ENCODE measurements around the gene SEZ6L.

SEZ6L gene

DNA sequence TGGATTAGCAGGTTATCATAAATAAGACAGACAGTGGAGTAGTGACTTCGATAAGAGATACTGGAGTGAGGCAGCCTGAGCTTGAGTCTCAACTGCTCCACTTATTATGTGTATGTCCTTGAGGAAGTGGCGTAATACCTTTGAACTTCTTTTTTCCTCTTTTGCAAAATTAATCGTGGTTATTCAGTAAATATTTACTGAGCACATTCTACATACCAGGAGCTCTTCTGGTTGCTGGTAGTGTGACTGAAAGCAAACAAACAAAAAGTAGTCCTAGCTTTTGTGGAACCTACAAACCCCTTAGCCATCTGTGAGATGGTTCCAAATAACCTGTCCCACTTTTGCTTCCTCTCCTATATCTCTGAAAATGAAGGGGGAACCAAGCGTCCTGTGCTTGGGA, 134.2 kb downstream of the SEZ6L start:
- FAIRE-seq: no peak

DNA sequence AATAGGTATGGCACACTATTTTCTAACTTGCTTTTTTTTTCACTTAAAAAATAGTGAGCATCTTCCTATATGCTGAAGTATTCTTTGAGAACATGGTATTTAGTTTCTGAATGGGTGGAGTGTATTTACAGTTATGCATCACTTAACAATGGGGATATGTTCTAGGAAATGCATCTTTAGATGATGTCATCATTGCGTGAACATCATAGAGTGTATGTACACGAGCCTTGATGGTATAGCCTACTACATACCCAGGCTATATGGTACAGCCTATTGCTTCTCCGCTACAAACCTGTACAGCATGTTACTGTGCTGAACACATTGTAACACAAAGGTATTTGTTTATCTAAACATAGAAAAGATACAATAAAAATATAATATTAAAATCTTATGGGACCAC, 135.5 kb downstream of the SEZ6L start:
- FAIRE-seq: no peak

DNA sequence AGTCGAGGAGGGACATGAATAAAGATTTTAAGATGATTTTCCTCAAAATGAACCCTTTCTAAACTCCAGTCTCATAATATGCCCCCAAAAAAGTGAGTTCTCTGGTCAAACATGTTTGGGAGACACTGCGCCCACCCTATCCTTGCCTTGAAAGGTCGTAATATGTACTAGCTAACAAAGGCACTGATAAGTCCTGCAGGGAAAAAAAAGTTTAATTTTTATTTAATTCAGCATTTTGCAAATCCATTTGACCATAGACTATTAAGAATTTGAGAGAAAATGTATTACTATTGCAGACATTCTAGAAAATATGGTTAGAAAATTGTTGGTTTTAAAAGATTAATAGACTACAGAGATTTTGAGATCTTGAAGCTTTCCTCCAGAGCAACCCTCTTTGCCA, 139.2 kb downstream of the SEZ6L start:
- no peak for FAIRE-seq

DNA sequence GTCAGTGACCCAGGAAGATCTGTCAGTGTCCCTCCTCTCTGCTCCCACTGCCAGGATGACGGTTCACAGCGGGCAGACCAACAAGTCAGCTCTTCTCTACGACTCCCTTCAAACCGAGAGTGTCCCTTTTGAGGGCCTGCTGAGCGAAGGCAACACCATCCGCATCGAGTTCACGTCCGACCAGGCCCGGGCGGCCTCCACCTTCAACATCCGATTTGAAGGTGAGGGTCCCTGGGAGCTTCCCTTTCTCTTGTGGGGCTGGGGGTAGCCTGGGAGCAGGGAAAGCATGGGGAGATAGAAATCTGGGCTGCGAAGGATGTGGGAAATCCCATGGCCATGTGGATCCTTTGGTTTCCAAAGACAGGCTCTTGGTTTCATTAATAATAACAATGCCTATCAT, 141.4 kb downstream of the SEZ6L start:
- FAIRE-seq: no peak

DNA sequence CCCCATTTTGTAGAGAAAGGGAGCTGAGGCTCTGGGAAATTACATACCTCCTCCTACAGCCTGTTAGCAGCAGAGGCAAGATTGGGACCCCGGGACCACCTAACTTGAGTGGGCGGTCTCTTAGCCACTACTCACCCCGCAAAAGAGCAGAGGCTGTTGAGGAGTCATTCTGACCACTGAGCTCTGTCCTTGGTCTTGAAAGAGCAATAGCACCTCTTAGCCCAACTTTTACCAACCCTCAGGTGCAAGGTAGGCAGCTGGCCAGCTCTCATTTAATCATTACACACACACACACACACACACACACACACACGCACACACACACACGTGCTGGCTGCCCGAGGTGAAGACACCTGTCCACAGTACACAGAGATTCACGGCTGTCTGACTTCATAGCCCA, 144.0 kb downstream of the SEZ6L start:
- no peak for FAIRE-seq

DNA sequence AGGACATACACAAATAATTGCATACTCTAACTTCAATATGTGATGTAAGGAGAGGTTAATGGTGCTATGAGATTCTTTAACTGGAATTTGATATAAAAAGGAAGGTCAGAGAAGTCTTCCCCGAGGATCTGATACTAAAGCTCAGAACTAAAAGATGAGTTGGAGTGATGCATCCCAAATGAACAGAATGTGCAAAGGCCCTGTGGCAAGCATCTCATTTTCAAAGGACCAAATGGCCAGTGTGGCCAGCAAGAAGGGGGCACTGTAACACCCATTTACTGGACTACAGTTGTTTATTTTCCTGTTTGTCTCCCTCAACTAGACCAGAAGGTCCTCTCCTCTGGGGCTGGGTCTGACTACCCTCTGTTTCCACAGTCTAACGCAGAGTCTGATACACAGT, 144.9 kb downstream of the SEZ6L start:
- FAIRE-seq: no peak

DNA sequence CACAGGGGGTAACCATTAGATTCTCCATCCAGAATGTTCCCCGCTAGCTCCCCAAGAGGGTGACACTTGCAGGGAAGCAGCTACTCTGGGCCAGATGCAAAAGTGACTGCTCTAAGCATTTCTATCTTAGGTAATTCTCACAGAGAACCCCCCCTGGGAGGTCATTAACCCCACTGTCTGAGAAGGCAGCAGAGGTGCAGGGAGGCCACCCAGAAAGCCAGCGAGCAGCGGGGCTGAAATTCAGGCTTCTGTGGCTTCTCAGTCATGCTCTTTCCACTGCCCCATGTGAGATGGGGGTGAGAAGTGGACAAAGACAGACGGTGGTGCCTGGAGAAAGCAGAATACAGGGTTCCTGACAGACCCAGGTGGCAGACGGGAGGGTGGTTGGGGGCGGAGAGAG, 145.4 kb downstream of the SEZ6L start:
- no peak for FAIRE-seq

DNA sequence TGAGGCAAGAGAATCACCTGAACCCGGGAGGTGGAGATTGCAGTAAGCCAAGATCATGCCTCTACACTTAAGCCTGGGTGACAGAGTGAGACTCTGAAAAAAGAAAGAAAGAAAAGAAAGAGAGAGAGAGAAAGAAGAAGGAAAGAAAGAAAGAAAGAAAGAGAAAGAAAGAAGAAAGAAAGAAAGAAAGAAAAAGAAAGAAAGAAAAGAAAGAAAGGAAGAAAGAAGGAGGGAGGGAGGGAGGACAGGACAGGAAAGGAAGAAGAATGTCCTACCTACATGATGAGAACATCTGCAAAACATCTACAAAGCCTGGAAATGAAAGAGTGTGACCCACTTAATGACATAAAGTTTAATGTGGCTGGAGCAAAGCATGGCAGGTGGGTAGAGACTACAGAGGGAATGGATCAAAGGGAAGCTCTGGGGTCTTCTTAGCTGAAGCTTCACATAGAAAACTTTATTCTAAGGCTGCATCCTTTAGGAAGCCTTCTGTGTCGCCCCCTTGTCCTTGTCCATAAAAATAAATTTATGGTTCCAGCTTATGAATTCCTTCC, 147.5 kb downstream of the SEZ6L start:
- FAIRE-seq: no peak

DNA sequence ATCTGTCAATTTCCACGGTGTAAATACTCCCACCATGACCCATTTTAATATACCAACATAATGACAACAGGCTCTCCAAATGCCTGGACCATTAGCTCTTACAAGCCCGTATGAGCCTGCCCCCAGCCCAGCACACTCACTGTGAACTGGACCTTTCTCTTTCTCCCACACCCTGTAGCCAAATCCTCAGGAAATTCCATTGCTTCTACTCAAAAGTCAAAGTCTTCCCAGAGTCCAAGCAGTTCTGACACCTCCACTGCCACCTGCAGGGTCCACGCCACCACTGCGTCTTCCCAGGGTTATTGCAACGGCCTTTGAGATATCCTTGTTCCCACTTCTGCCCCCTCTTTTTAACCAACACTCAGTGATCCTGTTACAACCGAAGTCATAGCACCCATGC, 149.7 kb downstream of the SEZ6L start:
- no peak for FAIRE-seq

DNA sequence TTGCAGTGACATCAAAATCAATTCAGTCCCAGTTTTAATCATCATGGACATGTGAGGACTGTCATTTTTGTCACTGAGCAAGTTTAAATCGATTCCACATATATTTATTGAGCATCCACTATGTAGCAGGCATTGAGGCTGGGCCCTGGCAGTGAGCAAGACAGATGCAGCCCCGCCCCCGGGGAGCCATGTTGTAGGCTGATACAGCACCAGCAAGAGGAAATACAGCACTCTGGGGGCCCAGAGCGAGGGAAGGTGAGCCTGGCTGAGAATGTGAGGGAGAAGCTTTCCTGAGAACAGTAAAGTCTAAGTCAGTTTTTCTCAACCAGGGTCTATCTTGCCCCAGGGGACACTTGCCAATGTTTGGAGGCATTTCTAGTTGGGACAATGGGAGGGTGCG, 151.2 kb downstream of the SEZ6L start:
- FAIRE-seq: no peak

DNA sequence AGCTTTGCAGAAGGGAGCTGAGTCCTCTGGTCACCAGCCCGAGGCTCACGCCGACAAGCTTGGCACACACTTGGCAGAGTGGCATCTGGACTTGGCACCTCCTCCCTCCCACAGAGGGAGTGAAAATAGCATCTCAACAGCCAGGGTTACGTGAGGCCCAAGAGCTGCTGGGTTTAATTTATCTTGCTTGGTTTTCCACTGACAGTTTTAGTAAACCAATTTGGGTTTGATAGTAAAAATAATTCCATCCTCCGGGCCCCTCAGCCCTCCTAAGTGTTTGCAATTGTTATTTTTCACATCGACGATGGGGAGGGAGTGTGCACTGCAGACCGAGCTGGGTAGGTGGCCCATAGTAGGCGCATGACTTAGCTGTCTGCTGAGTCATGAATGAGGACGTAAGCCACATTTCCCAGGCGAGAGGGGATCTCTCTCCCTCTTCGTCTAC, 152.2 kb downstream of the SEZ6L start:
- FAIRE-seq: no peak

DNA sequence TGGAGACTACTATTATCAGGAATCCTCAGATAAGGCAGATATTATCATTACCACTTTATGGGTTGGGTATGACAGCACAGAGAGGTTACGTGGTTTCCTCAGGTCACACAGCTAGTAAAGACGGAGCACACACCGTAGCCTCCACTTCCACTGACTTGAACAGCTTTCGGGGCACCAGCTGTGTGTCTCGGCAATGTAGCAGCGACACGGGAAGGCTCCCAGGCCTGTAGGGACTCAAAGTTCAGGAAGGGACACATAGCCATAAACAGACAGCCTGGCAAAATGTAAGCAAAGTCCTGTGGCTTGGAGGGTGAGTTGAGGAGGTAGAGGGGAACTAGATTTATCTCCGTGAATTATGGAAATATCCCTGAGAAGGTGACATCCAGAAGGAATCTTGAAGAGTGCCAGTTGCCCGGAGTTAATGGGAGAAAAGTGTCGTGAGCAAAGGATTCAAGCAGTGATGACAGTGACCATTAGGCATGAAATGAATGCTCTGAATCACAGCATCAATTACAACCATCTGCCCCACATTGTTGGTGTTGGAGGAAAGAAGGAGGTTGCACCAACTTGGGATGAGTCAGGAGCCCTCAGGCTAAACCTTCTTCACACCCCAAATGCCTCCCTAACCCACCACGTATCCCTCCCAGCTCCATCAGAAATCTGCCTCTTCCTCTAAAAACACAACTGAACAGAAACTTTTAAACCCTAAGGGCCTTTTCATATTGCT, 153.1 kb downstream of the SEZ6L start:
- FAIRE-seq: no peak

DNA sequence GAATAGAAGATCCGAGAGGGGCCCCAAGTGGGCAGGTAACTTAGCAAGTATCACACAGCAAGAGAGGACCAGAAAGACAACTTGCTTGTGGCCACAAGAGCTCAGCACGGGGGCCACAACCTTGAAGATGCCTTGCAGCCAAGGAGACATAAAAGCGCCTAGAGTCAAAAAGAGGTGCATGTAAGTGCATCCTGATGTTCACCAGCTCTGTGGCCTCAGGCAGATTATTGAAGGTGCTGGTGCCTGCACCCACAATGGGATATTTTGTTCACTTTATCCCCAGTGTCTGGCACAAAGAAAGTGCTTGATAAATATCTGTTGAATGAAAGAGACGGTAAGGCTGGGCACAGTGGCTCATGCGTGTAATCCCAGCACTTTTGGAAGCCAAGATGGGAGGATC, 153.8 kb downstream of the SEZ6L start:
- no peak for FAIRE-seq

DNA sequence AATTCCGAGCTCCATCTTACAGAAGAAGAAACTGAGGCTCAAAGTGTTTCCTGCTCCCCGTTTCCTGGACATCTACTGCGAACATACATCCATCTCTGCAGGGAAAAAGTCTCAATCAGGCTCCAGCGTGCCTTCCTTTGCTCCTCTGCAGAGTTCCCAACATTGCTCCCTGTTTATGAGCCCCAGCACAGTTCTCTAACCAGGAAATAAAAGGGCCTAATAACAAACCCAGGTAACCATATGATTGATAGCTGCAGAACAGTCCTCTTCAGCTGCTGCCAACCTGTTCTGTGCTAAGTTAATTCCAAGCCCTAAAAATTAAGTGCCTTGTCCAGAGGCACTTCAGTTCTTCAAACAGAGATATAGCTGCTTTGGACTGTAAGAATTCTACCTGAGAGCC, 154.9 kb downstream of the SEZ6L start:
- no peak for FAIRE-seq

DNA sequence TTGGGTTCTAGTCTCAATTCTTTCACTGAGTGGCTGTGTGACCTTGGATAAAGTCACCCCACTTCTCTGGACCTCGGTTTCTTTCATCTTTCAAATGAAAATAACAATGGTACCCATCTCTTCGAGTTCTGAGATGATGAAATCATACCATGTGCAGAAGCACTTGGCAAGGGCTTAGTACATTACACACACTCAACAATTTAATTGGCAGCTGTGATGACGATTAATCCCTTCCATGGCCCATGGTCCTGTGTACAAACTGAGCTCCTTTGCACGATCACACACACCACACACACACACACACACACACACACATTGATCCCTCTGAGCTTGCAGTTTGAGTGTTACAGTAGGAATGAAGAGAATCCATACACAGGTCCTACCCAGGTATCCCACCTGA, 156.4 kb downstream of the SEZ6L start:
- FAIRE-seq: no peak

DNA sequence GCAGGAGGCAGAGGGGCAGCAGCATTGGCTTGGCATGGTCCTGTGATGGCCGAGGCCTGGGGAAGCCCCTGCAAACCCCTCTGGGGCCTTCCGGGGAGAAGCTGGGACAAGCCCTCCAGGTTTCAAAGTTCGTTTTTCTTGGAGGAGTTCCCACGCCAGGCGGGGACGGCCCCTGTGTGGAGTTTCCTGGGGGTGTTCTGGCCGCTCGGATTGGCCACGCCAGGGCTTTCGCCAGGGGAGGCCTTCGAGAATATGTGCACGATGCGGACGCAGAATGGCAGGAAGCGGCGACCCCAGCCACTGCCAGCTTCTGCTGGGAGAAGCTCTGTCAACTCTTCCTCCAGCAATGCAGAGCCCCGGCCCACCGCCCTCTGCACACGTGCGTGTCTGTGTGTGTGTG, 157.5 kb downstream of the SEZ6L start:
- no peak for FAIRE-seq

DNA sequence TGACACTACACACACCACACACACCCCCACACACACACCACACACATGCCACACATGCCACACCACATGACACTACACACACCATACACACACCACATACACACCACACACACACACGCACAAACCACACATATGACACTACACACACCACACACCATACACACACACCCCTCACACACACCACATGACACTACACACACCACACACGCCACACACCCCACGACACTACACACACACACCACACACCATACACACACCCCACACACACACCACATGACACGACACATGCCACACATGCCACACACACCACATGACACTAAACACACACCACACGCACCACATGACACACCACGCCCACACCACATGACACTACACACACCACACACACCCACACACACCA, 158.0 kb downstream of the SEZ6L start:
- no peak for FAIRE-seq

DNA sequence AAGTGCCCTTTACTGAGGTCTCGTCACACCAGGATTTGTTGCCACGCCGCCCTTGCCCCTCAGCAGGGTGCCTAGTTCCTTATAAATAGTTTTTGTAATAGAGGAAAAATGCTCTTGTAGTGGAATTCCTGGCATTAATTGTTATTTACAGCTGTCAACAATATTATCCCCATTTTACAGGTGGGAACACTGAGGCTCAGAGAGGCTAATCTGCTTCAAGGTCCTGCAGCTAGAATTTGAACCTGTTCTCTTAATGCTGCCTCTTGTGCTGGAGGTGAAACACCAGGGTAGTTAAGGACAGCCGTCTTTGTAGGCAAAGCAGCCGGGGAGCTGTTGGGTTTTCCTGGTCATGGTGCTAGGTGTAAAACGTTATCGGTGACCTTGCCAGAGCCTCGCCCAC, 159.0 kb downstream of the SEZ6L start:
- FAIRE-seq: no peak

DNA sequence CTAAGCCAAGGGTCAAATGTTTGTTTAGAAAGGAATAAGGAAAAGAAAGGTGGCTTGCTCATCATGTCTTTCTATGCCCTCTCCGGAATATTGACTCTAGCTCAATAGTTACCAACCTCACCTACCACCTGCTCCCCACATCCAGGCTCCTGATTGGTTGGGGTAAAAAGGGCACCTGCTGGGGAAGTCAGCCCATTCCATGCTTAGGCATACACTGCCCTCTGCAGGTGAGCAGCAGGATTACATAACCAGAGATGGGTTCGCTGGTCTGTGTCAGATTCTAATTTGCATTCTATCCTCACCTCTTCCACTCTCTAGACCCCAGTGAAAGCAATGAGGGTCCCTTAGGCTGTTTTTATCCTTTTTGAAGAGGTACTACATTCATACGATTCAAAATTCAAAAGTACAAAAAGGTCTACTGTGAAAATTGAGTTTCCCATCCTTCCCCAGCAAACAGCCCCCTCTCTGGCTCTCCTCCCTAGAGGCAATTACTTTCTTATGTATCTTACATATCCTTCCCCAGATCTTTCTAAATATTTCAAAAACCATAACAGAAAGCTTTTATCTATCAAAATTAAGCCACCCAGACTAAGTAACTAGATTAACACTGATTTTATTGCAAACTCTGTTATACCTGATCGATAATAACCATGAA, 161.8 kb downstream of the SEZ6L start:
- FAIRE-seq: no peak

DNA sequence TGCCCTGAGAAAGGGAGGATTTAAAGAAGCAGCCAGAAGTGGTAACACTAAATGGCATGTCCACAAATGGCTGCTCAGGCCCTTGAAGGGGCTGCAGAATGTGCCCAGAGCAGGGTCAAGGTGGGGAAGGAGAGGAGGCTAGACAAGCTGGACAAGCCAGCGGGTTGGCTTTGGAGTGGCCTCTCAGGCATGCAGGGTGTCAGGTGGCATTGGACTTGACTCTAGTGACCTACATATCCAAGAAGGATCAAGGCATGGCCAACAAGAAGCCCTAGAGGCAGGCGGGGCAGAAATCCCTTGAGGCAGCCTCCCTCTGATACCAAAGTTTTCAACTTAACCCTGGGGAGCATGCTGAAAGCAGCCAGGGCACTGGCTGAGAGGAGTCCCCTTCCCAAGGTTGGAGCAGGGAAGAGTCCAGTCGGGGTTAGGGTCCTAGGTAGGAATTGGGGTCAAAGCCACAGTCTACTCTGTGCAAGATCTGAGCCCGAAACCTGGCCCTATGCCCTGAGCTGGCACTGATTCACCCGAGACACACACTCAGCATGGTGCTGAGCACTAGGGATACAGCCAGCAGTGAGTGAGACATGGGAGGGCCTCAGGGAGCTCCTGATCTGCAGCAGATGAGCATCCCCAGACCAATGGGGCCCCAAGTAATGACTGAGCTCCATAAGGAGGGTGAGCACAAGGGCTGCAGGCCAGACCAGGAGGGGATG, 164.0 kb downstream of the SEZ6L start:
- no peak for FAIRE-seq

DNA sequence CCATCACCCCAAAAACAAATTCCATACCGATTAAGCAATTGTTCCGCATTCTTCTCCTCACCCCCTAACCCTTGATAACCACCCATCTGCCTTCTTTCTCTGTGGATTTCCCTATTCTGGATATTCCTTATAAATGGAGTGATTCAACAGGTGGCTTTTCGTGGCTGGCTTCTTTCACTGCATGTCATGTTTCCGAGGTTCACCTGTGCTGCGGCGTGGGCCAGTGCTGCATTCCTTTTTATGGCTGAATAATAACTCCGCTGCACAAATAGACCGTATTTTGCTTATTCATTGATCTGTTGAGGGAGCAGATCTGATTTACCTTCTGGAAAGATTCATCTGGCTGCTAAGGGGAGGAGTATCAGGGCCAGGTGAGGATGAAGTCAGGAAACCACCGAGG, 165.0 kb downstream of the SEZ6L start:
- FAIRE-seq: no peak

DNA sequence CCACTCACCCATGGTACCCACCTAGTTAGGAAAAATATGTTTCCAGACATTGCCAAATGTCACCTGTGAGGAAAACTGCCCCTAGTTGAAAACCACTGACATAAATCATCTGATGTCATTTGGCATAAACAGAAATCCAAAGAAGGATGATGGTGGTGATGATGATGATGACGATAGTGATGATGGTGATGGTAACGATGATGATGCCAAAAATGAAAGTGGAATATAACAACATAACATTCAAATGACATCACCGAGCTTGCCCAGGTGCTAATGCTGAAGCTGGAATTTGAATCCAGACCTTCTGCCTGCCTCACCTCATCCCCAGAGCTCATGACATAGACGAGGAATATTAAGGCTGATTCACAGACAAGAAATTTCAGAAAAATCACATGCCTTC, 167.5 kb downstream of the SEZ6L start:
- FAIRE-seq: no peak

DNA sequence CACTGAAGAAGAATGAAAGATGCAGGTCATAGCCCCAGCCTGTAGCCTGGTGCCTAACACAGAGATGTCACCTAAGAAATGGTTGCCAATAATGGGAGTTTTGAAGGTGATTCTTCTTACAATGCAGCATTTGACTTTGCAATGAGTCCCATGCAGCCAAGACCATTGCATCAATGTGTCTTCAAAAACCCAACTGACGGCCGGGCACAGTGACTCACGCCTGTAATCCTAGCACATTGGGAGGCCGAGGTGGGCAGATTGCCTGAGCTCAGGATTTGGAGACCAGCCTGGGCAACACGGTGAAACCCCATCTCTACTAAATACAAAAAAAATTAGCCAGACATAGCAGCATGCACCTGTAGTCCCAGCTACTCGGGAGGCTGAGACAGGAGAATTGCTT, 170.5 kb downstream of the SEZ6L start:
- FAIRE-seq: no peak

Measured in colon (tissue), 2 donors.